K562 (cell line): ENCODE results near the gene GGA3. TPM values are rescaled to one million over a fixed set of nuclear protein-coding genes. Genes with fewer than 3 reads are reported as not detected.
A peak's percentile ranks its signal among the peaks of the same experiment; 100 is the strongest.

Experiments
- ATF7 ChIP-seq: fragments of 450-650 bp; IDR thresholded peaks from 2 replicates; pipeline ENCODE4 v1.7.1; 2014; ENCODE audit warnings: mild to moderate bottlenecking, moderate library complexity
- CREM ChIP-seq: IDR thresholded peaks from 2 replicates; pipeline ENCODE4 v1.6.1; 2014; ENCODE audit warnings: antibody characterized with exemption, low read depth
- ETV5 ChIP-seq: sonication (generic); formaldehyde crosslinking; IDR thresholded peaks from 2 replicates; pipeline ENCODE4 v1.4.0; 2020; ENCODE audit warnings: low read depth, mild to moderate bottlenecking, missing genetic modification reagents
- L3MBTL2 ChIP-seq: fragments of 450-650 bp; IDR thresholded peaks from 2 replicates; pipeline ENCODE4 v1.6.1; 2016; ENCODE audit warnings: mild to moderate bottlenecking, moderate library complexity
- LEF1 ChIP-seq: fragments of 450-650 bp; IDR thresholded peaks from 2 replicates; pipeline ENCODE4 v1.6.1; 2016; ENCODE audit warnings: mild to moderate bottlenecking
- MAX ChIP-seq: sonication (generic); formaldehyde crosslinking; IDR thresholded peaks from 2 replicates; pipeline ENCODE4 v1.9.0; 2022; ENCODE audit warnings: mild to moderate bottlenecking, missing genetic modification reagents
- MYC ChIP-seq, 2 experiments: fragments of 250-450 bp in 1 of 2; sonication (Bioruptor Pico) in 1 of 2; IDR thresholded peaks; 2 replicates each; pipeline versions ENCODE4 v1.5.1 to v1.6.1; 2012 to 2021; ENCODE audit warnings: low read depth in 2 of 2, borderline replicate concordance in 1 of 2, improper control_type of control experiment in 1 of 2, low read length in 1 of 2, mild to moderate bottlenecking in 1 of 2, moderate library complexity in 1 of 2
- POLR2A ChIP-seq: fragments of 450-650 bp; conservative IDR thresholded peaks from 2 replicates; pipeline ENCODE4 v1.6.1; 2016
- POLR2G ChIP-seq: fragments of 200-400 bp; formaldehyde crosslinking; IDR thresholded peaks from 2 replicates; pipeline ENCODE4 v1.6.1; 2017; ENCODE audit warnings: low read depth, mild to moderate bottlenecking, antibody characterized with exemption, low read length, moderate library complexity
- RFX5 ChIP-seq: IDR thresholded peaks from 2 replicates; pipeline ENCODE4 v1.6.1; 2011; ENCODE audit warnings: low read depth, mild to moderate bottlenecking, improper control_type of control experiment, low read length
- SMAD4 ChIP-seq: fragments of 250-450 bp; sonication (Bioruptor Pico); conservative IDR thresholded peaks from 2 replicates; pipeline ENCODE4 v1.8.0; 2021; ENCODE audit warnings: inconsistent platforms, mild to moderate bottlenecking, moderate library complexity
- STAT6 ChIP-seq: sonication (generic); formaldehyde crosslinking; IDR thresholded peaks from 2 replicates; pipeline ENCODE4 v1.8.1; 2023; ENCODE audit warnings: mild to moderate bottlenecking, missing genetic modification reagents
- polyA plus RNA-seq, 8 experiments: library from polyadenylated mRNA; depleted of rRNA in 4 of 8; stranded (reverse) in 5 of 8; unstranded in 3 of 8; fragments of >200 nt; fragmentation: Nextera tagmentation in 2 of 8; fragmentation: Illumina TruSeq in 1 of 8; extraction: Ambion mirVana in 2 of 8; extraction: Trizol in 1 of 8; gene quantifications; 2 replicates each; pipeline versions ENCODE4 v1.2.1 to v1.2.3, GENCODE V29; 2011 to 2014; ENCODE audit warnings: inconsistent platforms in 1 of 8, missing spikeins in 1 of 8
- total RNA-seq, 7 experiments: library from RNA; depleted of rRNA in 6 of 7; stranded (reverse); fragments of >200 nt in 6 of 7; fragmentation: Illumina TruSeq in 2 of 7; extraction: Trizol in 2 of 7; gene quantifications; 2 replicates each; pipeline versions ENCODE4 v1.2.1 to v1.2.3, GENCODE V29; 2011 to 2021; ENCODE audit warnings: low replicate concordance in 1 of 7
- TF ChIP-seq, protein P1 (sequence below): sonication (generic); formaldehyde crosslinking; IDR thresholded peaks from 2 replicates; pipeline ENCODE4 v1.8.0; 2022; ENCODE audit warnings: missing genetic modification reagents, mild to moderate bottlenecking, moderate library complexity, borderline replicate concordance
- TF ChIP-seq, protein P2 (sequence below), 2 experiments: fragments of 450-650 bp; IDR thresholded peaks; 2 replicates each; pipeline ENCODE4 v1.6.1; 2016; ENCODE audit warnings: mild to moderate bottlenecking in 2 of 2, borderline replicate concordance in 1 of 2, low read depth in 1 of 2, moderate library complexity in 1 of 2

GGA3 gene
- total and polyA plus RNA-seq, 9 of the 15 experiments (the other 6 are each of a cell fraction or from before 2014, with no cell fraction given), result 5.7 to 64.9 (median 25.4) TPM

DNA sequence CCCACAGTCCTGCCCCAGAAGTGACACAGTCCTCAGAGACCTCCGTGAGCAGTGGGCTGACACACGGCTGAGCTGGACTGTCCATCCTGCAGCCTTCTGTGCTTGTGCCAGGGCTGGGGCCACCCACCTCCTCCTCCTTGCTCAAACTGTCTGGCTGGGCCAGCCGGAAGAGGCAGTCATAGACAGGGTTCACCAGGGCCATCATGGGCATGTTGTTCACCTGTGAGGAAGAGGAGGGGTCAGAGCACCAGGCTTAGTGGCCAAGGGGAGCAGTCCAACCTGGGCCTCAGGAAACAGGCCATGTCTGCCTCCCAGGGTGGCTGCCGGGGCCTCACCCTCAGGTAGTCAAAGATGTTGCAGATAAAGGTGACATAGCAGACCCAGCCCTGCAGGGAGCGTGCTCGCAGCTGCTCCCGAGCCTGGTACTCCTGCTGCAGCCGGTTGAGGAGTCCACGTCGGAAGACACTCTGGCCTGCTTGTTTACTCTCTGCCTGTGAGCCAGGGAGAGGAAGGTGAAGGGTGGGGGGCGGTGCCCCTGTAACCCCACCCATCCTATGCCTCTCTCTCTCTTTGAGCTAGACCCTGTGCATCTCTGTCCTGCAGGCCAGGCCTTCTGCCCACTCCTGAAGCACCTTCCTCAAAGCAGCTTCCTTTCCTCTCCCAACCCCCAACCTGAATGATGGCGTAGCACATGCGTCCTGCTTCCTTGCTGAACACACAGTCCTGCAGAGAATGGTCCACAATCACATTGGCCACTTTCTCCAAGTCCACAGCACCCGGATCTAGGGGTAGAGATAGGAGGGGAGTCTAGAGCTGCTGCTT is 6.2 kb upstream of the GGA3 start (continued):
- TF ChIP-seq STAT6 (peak; percentile 68; the same call in 1 of the 2 replicates), RFX5 (no peak), ATF7 (peak; percentile 37; the same call in 1 of the 2 replicates), POLR2A (peak; percentile 60; the same call in 1 of the 2 replicates), POLR2G (peak; percentile 59), ETV5 (CRISPR knock-in tag) (peak; percentile 25; the same call in 1 of the 2 replicates), MYC (IDR thresholded peaks at IDR 0.05; ENCODE audit: low read depth, low read length) (peak; percentile 59), MYC (CRISPR knock-in tag; IDR thresholded peaks at IDR 0.05; ENCODE audit: borderline replicate concordance, low read depth) (no peak), SMAD4 (CRISPR knock-in tag) (0 out of 2 replicates have a peak, but pooled peaks have one; percentile 30), CREM (peak; percentile 50; the same call in 1 of the 2 replicates), LEF1 (0 out of 2 replicates have a peak, but pooled peaks have one; percentile 37), L3MBTL2 (peak; percentile 54), MAX (CRISPR knock-in tag) (peak; percentile 60)
- TF ChIP-seq, protein P1, sequence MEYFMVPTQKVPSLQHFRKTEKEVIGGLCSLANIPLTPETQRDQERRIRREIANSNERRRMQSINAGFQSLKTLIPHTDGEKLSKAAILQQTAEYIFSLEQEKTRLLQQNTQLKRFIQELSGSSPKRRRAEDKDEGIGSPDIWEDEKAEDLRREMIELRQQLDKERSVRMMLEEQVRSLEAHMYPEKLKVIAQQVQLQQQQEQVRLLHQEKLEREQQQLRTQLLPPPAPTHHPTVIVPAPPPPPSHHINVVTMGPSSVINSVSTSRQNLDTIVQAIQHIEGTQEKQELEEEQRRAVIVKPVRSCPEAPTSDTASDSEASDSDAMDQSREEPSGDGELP, result peak; percentile 72; the same call in 1 of the 2 replicates
- TF ChIP-seq, protein P2, sequence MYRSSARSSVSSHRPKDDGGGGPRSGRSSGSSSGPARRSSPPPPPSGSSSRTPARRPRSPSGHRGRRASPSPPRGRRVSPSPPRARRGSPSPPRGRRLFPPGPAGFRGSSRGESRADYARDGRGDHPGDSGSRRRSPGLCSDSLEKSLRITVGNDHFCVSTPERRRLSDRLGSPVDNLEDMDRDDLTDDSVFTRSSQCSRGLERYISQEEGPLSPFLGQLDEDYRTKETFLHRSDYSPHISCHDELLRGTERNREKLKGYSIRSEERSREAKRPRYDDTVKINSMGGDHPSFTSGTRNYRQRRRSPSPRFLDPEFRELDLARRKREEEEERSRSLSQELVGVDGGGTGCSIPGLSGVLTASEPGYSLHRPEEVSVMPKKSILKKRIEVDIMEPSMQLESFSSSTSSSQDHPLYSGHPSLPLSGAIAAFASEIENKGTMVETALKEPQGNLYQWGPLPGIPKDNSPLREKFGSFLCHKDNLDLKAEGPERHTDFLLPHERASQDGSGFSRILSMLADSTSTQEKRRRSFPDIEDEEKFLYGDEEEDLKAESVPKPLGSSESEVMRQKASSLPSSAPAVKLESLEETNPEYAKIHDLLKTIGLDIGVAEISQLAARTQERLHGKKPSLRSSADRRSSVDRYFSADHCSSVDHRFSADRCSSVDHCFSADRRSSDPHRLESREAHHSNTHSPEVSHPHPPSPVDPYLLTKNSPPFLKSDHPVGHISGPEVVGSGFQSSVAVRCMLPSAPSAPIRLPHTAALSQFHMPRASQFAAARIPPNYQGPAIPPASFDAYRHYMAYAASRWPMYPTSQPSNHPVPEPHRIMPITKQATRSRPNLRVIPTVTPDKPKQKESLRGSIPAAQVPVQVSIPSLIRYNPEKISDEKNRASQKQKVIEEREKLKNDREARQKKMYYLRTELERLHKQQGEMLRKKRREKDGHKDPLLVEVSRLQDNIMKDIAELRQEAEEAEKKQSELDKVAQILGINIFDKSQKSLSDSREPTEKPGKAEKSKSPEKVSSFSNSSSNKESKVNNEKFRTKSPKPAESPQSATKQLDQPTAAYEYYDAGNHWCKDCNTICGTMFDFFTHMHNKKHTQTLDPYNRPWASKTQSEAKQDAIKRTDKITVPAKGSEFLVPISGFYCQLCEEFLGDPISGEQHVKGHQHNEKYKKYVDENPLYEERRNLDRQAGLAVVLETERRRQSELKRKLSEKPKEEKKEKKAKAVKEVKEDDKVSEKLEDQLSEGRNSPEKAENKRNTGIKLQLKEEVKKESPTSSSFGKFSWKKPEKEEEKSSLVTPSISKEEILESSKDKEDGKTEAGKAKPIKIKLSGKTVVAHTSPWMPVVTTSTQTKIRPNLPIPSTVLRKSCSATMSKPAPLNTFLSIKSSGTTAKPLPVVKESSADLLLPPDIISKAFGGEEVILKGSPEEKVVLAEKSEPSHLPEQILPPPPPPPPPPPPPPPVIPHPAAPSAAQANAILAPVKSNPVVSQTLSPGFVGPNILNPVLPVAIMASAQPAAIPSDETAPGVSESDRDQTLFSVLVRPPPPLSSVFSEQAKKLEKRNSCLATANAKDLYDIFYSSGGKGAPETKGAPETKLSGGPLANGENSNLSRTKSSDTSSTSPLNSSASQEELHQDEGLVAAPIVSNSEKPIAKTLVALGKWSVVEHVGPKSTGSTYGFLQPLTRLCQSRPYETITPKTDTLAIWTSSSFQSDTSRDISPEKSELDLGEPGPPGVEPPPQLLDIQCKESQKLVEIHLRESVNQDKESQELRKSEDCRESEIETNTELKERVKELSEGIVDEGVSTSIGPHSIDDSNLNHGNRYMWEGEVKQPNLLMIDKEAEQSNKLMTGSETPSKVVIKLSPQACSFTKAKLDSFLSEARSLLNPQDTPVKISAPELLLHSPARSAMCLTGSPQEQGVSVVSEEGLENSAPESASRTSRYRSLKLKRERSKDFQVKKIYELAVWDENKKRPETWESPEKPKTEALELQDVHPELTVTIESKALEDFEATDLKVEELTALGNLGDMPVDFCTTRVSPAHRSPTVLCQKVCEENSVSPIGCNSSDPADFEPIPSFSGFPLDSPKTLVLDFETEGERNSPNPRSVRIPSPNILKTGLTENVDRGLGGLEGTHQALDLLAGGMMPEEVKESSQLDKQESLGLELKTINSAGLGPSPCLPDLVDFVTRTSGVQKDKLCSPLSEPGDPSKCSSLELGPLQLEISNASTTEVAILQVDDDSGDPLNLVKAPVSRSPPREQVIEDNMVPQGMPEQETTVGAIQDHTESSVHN (IDR thresholded peaks at IDR 0.05; ENCODE audit: borderline replicate concordance in 1 of 2, low read depth in 1 of 2), result no peak
